A673 (cell line): Measurements from ENCODE around the gene ZNF717. TPM values are rescaled to one million over a fixed set of nuclear protein-coding genes. Genes with fewer than 3 reads are reported as not detected.

Experiments used
- BruUV-seq: library from RNA; stranded (reverse); fragments of 400-500 nt; replicated peaks from 2 replicates; lab custom pipeline; 2021; lab: Mats Ljungman, UMichigan
- CTCF ChIA-PET: fragments of 300-600 bp; sonication (Branson Sonifier 250); formaldehyde crosslinking; loops from one replicate; lab custom pipeline; 2022; ENCODE audit warnings: antibody characterized with exemption; lab: Charles Lee
- POLR2A ChIA-PET: fragments of 300-600 bp; sonication (Branson Sonifier 250); formaldehyde crosslinking; loops from one replicate; lab custom pipeline; 2022; ENCODE audit warnings: antibody characterized with exemption; ENCODE audit not compliant: low non-redundant PET; lab: Charles Lee
- DNase-seq: peaks from one replicate; pipeline ENCODE4 v3.0.0-alpha.2; 2015; ENCODE audit warnings: low spot score
- H3K27ac ChIP-seq: fragments of 200-600 bp; sonication (generic); 2 replicates; pipeline ENCODE4 v1.5.1; 2016; ENCODE audit warnings: mixed run types, low read depth, mild to moderate bottlenecking, mixed read lengths, antibody characterized with exemption, low read length; ENCODE audit not compliant: poor library complexity, severe bottlenecking
- H3K27me3 ChIP-seq: fragments of 200-600 bp; sonication (generic); replicated peaks from 2 replicates; pipeline ENCODE4 v1.6.1; 2017; ENCODE audit warnings: mixed run types, low read depth, mild to moderate bottlenecking, mixed read lengths, antibody characterized with exemption, low read length; ENCODE audit not compliant: insufficient read depth, poor library complexity
- H3K36me3 ChIP-seq: fragments of 200-600 bp; sonication (generic); 2 replicates; pipeline ENCODE4 v1.6.1; 2016; ENCODE audit warnings: mixed run types, mild to moderate bottlenecking, mixed read lengths, antibody characterized with exemption, low read length; ENCODE audit not compliant: insufficient read depth, poor library complexity, severe bottlenecking
- H3K4me1 ChIP-seq: fragments of 200-600 bp; sonication (generic); 2 replicates; pipeline ENCODE4 v1.6.1; 2017; ENCODE audit warnings: mixed run types, mild to moderate bottlenecking, mixed read lengths, antibody characterized with exemption, low read length; ENCODE audit not compliant: insufficient read depth, poor library complexity, severe bottlenecking
- H3K4me3 ChIP-seq: fragments of 200-600 bp; sonication (generic); 2 replicates; pipeline ENCODE4 v1.5.1; 2016; ENCODE audit warnings: low read depth, mixed run types, mild to moderate bottlenecking, mixed read lengths, low read length; ENCODE audit not compliant: poor library complexity, severe bottlenecking
- H3K9me3 ChIP-seq: fragments of 200-600 bp; sonication (generic); 2 replicates; pipeline ENCODE4 v1.6.1; 2016; ENCODE audit warnings: mixed run types, low read depth, mild to moderate bottlenecking, mixed read lengths, antibody characterized with exemption, low read length; ENCODE audit not compliant: poor library complexity, severe bottlenecking
- EZH2 ChIP-seq: fragments of 200-600 bp; sonication (generic); IDR thresholded peaks from 2 replicates; pipeline ENCODE4 v1.6.1; 2017; ENCODE audit warnings: borderline replicate concordance, low read depth, mild to moderate bottlenecking, mixed read lengths, antibody characterized with exemption, low read length; ENCODE audit not compliant: poor library complexity, severe bottlenecking
- intact Hi-C: fragments of 100-400 bp; cut with micrococcal nuclease; formaldehyde crosslinking; loops from one replicate; pipeline ENCODE4 v1.10.0; 2022; ENCODE audit not compliant: unreplicated experiment
- microRNA-seq: library from miRNA; unstranded; fragments of <30 nt; microRNA quantifications from one replicate; pipeline ENCODE4 v1.2.0, GENCODE V29; 2021
- total RNA-seq: library from RNA; stranded (reverse); gene quantifications from 2 replicates; pipeline ENCODE4 v1.2.3, GENCODE V29; 2021
- TF ChIP-seq, protein P1 (sequence below): fragments of 300-800, 200-600 bp; sonication (generic); conservative IDR thresholded peaks from 2 replicates; pipeline ENCODE4 v1.5.1; 2017; ENCODE audit warnings: low read depth, mild to moderate bottlenecking, antibody characterized with exemption, low read length, moderate library complexity, mixed read lengths

ZNF717 gene
- total RNA-seq, 1 experiment from 2014 or later: 10.5 TPM

GRCh38 chr3:75692061-75692460 lies 93.3 kb downstream of the ZNF717 start:
- Histone ChIP-seq H3K4me1 (no peaks in the 10 kb centered on the region), H3K4me3 (no peak overlapping the region), H3K9me3 (no peaks in the 10 kb centered on the region), H3K27me3 (no peaks in the 10 kb centered on the region), H3K36me3 (no peaks in the 10 kb centered on the region), H3K27ac (no peak overlapping the region)
- BruUV-seq: no TSS peak
- ChIA-PET POLR2A (no interaction called here), CTCF (no interaction called here)
- no peak for TF ChIP-seq EZH2
- intact Hi-C loops: no loop called here
- no peak for DNase-seq

DNA sequence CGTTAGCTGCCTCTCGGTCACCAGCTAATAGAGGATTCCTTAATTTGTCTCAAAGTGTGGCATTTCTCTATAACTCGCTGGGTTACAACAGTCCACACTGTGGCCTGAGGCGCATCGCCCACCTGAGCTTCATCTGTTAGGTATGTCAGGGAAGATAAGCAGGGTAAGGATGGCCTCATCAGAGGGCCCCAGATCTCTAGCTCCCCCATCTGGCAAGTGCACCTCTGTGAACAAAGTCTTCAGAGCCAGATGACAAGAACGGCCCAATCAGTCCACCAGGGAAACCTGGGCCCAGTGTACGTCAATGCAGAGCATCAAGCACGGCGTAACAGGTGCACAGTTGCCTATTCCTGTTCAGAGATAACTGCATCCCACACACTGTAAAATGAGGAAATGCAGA lies 98.0 kb downstream of the ZNF717 start:
- H3K27ac ChIP-seq: no peak overlapping the region
- no peaks in the 10 kb centered on the region for H3K9me3 ChIP-seq
- H3K27me3 ChIP-seq: no peaks in the 10 kb centered on the region
- ChIA-PET CTCF (no interaction called here), POLR2A (no interaction called here)
- TF ChIP-seq EZH2: no peak
- TF ChIP-seq, protein P1, sequence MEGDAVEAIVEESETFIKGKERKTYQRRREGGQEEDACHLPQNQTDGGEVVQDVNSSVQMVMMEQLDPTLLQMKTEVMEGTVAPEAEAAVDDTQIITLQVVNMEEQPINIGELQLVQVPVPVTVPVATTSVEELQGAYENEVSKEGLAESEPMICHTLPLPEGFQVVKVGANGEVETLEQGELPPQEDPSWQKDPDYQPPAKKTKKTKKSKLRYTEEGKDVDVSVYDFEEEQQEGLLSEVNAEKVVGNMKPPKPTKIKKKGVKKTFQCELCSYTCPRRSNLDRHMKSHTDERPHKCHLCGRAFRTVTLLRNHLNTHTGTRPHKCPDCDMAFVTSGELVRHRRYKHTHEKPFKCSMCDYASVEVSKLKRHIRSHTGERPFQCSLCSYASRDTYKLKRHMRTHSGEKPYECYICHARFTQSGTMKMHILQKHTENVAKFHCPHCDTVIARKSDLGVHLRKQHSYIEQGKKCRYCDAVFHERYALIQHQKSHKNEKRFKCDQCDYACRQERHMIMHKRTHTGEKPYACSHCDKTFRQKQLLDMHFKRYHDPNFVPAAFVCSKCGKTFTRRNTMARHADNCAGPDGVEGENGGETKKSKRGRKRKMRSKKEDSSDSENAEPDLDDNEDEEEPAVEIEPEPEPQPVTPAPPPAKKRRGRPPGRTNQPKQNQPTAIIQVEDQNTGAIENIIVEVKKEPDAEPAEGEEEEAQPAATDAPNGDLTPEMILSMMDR: no peak
- intact Hi-C loops: no loop called here
- DNase-seq: no peak
- BruUV-seq: no TSS peak
- no peaks in the 10 kb centered on the region for H3K36me3 ChIP-seq
- H3K4me3 ChIP-seq: no peak overlapping the region
- no peaks in the 10 kb centered on the region for H3K4me1 ChIP-seq

Small RNA genes within 50 kb of the gene (microRNA-seq; reads per million reads assigned to microRNA genes)
- gene MIR4273: not detected

Other genes with a start within 250 kb of the ZNF717 start
- gene FRG2C, start 121.2 kb downstream of the ZNF717 start, total RNA-seq: not detected in 2 replicates